Gastrocnemius medialis (tissue), 4 donors: ENCODE measurements around the gene CFAP69.

Experiments
- CTCF ChIP-seq, 5 experiments: fragments of 450-650 bp in 3 of 5; fragments of 200-600 bp in 2 of 5; sonication (generic) in 2 of 5; IDR thresholded peaks in 4 of 5; conservative IDR thresholded peaks in 1 of 5; 1 replicate in 4 of 5; 2 replicates in 1 of 5; pipeline ENCODE4 v1.5.1; 2016 to 2019; ENCODE audit warnings: antibody characterized with exemption in 5 of 5, mild to moderate bottlenecking in 3 of 5, moderate library complexity in 3 of 5
- POLR2A ChIP-seq, 2 donors: fragments of 450-650 bp; IDR thresholded peaks; one replicate each; pipeline ENCODE4 v1.6.1; 2017; ENCODE audit warnings: antibody characterized with exemption in 2 of 2, mild to moderate bottlenecking in 2 of 2, moderate library complexity in 2 of 2

GRCh38 chr7:90232430-90232829 lies 12.5 kb upstream of the CFAP69 start:
- TF ChIP-seq CTCF (IDR thresholded peaks at IDR 0.05 in 4 of 5, conservative IDR thresholded peaks at IDR 0.05 in 1 of 5) (no peak), POLR2A (IDR thresholded peaks at IDR 0.05) (no peak)
